Measurements from ENCODE around the gene GNL2.
"Not testable (repeated sequence)": the region's sequence is repeated elsewhere in the genome, so short reads cannot be mapped to it uniquely, and the experiment has no call there.

The GNL2 gene

GRCh38 chr1:37559957-37560379 lies 35.8 kb downstream of the GNL2 start:
- not testable (repeated sequence) for DNase-seq (ENCODE audit: low spot score)

- no peak for DNase-seq (ENCODE audit: low spot score)
Measured at GRCh38 chr1:37559080-37559479, 36.7 kb downstream of the GNL2 start.

- DNase-seq (ENCODE audit: low spot score): no peak
Measured at GRCh38 chr1:37558411-37558810, 37.3 kb downstream of the GNL2 start.

GRCh38 chr1:37557402-37557801 lies 38.3 kb downstream of the GNL2 start:
- DNase-seq (ENCODE audit: low spot score): no peak

- DNase-seq (ENCODE audit: low spot score): peak; percentile 92
Measured at GRCh38 chr1:37556712-37557196, 39.0 kb downstream of the GNL2 start, which contains the start of gene DNALI1. Gene DNALI1, plus strand, starts transcription at chr1:37556940. Its CDS starts 55 bp downstream, at chr1:37556995.

GRCh38 chr1:37553927-37554808 lies 41.6 kb downstream of the GNL2 start, which contains the start of gene SNIP1:
Gene SNIP1, minus strand, starts transcription at chr1:37554293. Its CDS starts 64 bp downstream, at chr1:37554229.
- DNase-seq (ENCODE audit: low spot score): peak; percentile 99

GRCh38 chr1:37553598-37553926 lies 42.2 kb downstream of the GNL2 start:
- no peak for DNase-seq (ENCODE audit: low spot score)

- DNase-seq (ENCODE audit: low spot score): no peak
Measured at GRCh38 chr1:37549341-37549740, 46.4 kb downstream of the GNL2 start.

- DNase-seq (ENCODE audit: low spot score): no peak
Measured at GRCh38 chr1:37545019-37545418, 50.7 kb downstream of the GNL2 start.

GRCh38 chr1:37544530-37544929 lies 51.2 kb downstream of the GNL2 start:
- no peak for DNase-seq (ENCODE audit: low spot score)

GRCh38 chr1:37540036-37540785 lies 55.5 kb downstream of the GNL2 start:
- DNase-seq (ENCODE audit: low spot score): no peak

- DNase-seq (ENCODE audit: low spot score): not testable (repeated sequence)
Measured at GRCh38 chr1:37539154-37539553, 56.6 kb downstream of the GNL2 start.

GRCh38 chr1:37537378-37537777 lies 58.4 kb downstream of the GNL2 start:
- no peak for DNase-seq (ENCODE audit: low spot score)

- no peak for DNase-seq (ENCODE audit: low spot score)
Measured at GRCh38 chr1:37533317-37534093, 62.2 kb downstream of the GNL2 start.

GRCh38 chr1:37532418-37533156 lies 63.1 kb downstream of the GNL2 start:
- DNase-seq (ENCODE audit: low spot score): not testable (repeated sequence)

GRCh38 chr1:37529888-37530287 lies 65.8 kb downstream of the GNL2 start:
- not testable (repeated sequence) for DNase-seq (ENCODE audit: low spot score)

GRCh38 chr1:37519613-37520012 lies 76.1 kb downstream of the GNL2 start:
- DNase-seq (ENCODE audit: low spot score): no peak

GRCh38 chr1:37518929-37519328 lies 76.8 kb downstream of the GNL2 start:
- DNase-seq (ENCODE audit: low spot score): not testable (repeated sequence)

GRCh38 chr1:37518241-37518640 lies 77.5 kb downstream of the GNL2 start:
- DNase-seq (ENCODE audit: low spot score): not testable (repeated sequence)

- DNase-seq (ENCODE audit: low spot score): no peak
Measured at GRCh38 chr1:37517569-37517968, 78.2 kb downstream of the GNL2 start.
